SK-N-SH (cell line): Measurements from ENCODE around the gene ADAMTSL1.

ENCODE experiments used
- FOSL2 ChIP-seq: IDR thresholded peaks from 2 replicates; pipeline ENCODE4 v1.4.0; 2012; ENCODE audit warnings: low read depth, mild to moderate bottlenecking, moderate library complexity, borderline replicate concordance
- FOXM1 ChIP-seq: IDR thresholded peaks from 2 replicates; pipeline ENCODE4 v1.4.0; 2012; ENCODE audit warnings: low read depth, mild to moderate bottlenecking
- JUND ChIP-seq: IDR thresholded peaks from 2 replicates; pipeline ENCODE4 v1.4.0; 2012
- NFIC ChIP-seq: IDR thresholded peaks from 2 replicates; pipeline ENCODE4 v1.4.0; 2012; ENCODE audit warnings: borderline replicate concordance
- POLR2AphosphoS5 ChIP-seq: IDR thresholded peaks from 2 replicates; pipeline ENCODE4 v1.6.1; 2012; ENCODE audit warnings: low read depth, low read length
- RXRA ChIP-seq: IDR thresholded peaks from 2 replicates; pipeline ENCODE4 v1.4.0; 2012; ENCODE audit warnings: low read depth, mild to moderate bottlenecking, borderline replicate concordance
- TF ChIP-seq, protein P1 (sequence below): fragments of 200-600 bp; sonication (generic); IDR thresholded peaks from 2 replicates; pipeline ENCODE4 v1.6.1; 2017; ENCODE audit warnings: antibody characterized with exemption, mild to moderate bottlenecking, moderate library complexity
- TF ChIP-seq, protein P2 (sequence below): IDR thresholded peaks from 2 replicates; pipeline ENCODE4 v1.6.1; 2012; ENCODE audit warnings: mild to moderate bottlenecking, low read depth, low read length, moderate library complexity

DNA sequence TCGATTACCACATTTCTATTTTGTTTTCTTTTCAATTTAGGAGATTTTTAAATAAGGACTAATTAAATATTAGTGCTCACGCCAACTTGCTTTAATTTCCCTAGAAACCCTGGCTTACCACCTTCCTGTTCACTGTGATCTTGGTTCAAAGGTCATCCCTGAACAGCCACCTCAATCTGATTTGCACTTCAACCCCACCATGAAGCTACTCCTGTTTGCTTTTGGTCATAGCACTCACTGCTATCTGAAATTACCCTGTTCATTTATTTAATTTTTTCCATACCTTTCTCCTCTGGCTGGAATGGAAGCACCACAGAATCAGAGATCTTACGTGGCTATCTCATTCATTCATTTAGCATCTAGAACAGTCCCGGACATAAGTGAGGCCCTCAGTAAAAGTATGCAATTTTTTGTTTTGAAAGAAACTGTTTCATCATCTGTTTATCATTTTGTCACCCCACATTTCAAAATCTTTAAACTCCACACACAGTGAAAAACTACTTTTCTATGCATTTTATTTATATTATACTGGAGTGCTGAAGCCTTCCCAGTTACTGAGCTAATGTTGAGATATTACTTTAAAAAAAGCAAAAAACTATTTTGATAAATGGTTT is 17.2 kb upstream of the ADAMTSL1 start:
- TF ChIP-seq, protein P1, sequence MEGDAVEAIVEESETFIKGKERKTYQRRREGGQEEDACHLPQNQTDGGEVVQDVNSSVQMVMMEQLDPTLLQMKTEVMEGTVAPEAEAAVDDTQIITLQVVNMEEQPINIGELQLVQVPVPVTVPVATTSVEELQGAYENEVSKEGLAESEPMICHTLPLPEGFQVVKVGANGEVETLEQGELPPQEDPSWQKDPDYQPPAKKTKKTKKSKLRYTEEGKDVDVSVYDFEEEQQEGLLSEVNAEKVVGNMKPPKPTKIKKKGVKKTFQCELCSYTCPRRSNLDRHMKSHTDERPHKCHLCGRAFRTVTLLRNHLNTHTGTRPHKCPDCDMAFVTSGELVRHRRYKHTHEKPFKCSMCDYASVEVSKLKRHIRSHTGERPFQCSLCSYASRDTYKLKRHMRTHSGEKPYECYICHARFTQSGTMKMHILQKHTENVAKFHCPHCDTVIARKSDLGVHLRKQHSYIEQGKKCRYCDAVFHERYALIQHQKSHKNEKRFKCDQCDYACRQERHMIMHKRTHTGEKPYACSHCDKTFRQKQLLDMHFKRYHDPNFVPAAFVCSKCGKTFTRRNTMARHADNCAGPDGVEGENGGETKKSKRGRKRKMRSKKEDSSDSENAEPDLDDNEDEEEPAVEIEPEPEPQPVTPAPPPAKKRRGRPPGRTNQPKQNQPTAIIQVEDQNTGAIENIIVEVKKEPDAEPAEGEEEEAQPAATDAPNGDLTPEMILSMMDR = no peak
- no peak for TF ChIP-seq FOXM1
- TF ChIP-seq FOSL2 = no peak
- TF ChIP-seq RXRA = no peak
- no peak for TF ChIP-seq NFIC
- TF ChIP-seq, protein P2, sequence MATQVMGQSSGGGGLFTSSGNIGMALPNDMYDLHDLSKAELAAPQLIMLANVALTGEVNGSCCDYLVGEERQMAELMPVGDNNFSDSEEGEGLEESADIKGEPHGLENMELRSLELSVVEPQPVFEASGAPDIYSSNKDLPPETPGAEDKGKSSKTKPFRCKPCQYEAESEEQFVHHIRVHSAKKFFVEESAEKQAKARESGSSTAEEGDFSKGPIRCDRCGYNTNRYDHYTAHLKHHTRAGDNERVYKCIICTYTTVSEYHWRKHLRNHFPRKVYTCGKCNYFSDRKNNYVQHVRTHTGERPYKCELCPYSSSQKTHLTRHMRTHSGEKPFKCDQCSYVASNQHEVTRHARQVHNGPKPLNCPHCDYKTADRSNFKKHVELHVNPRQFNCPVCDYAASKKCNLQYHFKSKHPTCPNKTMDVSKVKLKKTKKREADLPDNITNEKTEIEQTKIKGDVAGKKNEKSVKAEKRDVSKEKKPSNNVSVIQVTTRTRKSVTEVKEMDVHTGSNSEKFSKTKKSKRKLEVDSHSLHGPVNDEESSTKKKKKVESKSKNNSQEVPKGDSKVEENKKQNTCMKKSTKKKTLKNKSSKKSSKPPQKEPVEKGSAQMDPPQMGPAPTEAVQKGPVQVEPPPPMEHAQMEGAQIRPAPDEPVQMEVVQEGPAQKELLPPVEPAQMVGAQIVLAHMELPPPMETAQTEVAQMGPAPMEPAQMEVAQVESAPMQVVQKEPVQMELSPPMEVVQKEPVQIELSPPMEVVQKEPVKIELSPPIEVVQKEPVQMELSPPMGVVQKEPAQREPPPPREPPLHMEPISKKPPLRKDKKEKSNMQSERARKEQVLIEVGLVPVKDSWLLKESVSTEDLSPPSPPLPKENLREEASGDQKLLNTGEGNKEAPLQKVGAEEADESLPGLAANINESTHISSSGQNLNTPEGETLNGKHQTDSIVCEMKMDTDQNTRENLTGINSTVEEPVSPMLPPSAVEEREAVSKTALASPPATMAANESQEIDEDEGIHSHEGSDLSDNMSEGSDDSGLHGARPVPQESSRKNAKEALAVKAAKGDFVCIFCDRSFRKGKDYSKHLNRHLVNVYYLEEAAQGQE = no peak
- TF ChIP-seq JUND = no peak
- TF ChIP-seq POLR2AphosphoS5 = no peak
